ENCODE measurements around the gene SLC38A11.

The SLC38A11 gene

GRCh38 chr2:164928101-164928673 is 27.1 kb downstream of the SLC38A11 start:
- no peak for DNase-seq (ENCODE audit: low spot score)
- TF ChIP-seq CTCF (IDR thresholded peaks at IDR 0.05; ENCODE audit: borderline replicate concordance, control extremely low read depth, extremely low read depth, insufficient read depth, missing control alignments), result no peak
- in situ Hi-C loops (cut with MboI; ENCODE audit: low sequenced_read_pairs, unreplicated experiment), result no loop called here

- in situ Hi-C loops (cut with MboI; ENCODE audit: low sequenced_read_pairs, unreplicated experiment), result loop anchor here (25.0 kb wide), 1 partner anchor 185 kb away; no protein-coding TSS in a partner anchor
- no peak for TF ChIP-seq CTCF (IDR thresholded peaks at IDR 0.05; ENCODE audit: borderline replicate concordance, control extremely low read depth, extremely low read depth, insufficient read depth, missing control alignments)
- no peak for DNase-seq (ENCODE audit: low spot score)
Observed at GRCh38 chr2:164922134-164922533, 33.2 kb downstream of the SLC38A11 start.

DNA sequence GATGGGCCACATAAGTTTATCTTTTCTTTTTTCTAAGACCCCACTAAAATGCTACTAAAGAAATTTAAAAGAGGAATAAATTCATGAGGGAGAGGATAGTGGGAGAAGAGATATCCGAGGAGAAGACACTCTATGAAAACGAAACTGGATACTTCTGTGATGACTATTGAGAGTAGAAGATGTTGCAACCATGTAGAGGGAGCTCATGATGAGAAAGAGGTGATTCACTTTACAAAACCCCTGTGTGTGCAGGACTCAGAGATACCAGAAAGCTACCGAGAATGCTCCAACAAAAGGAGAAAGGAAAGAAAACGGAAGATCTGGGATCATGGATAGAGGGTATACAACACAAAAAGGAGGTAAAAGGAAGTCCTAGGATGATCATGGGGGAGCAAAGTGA is 34.9 kb downstream of the SLC38A11 start:
- no peak for DNase-seq (ENCODE audit: low spot score)
- no peak for TF ChIP-seq CTCF (IDR thresholded peaks at IDR 0.05; ENCODE audit: borderline replicate concordance, control extremely low read depth, extremely low read depth, insufficient read depth, missing control alignments)
- in situ Hi-C loops (cut with MboI; ENCODE audit: low sequenced_read_pairs, unreplicated experiment), result loop anchor here (25.0 kb wide), 1 partner anchor 183 kb away; no protein-coding TSS in a partner anchor

DNA sequence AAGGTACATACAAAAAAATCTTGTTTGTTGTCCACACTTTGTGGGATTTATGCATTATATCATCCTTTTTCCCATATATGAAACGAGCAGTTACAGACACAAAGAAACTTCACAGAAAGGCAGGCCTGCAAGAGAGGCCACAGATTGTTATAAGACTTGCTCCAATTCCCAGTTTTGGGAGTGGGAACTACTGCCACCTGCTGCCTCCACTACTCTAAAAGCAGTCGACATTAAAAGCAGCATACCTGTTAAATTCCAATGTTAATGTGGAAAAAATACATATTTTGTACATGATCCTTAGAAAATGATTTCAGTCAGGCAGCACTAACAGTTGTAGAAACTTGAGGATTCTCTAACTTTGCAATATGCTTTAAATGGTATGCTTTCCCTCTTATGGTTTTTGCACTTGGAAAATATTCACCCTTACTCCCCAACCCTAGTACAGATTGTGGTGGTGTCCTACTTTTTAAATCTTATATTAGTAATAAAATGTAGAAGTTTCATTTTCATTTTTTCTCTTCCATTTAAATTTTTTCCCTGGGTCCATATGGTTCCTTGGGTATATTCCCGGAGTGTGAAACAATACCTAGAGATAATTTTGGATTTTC is 37.9 kb downstream of the SLC38A11 start:
- TF ChIP-seq CTCF (IDR thresholded peaks at IDR 0.05; ENCODE audit: borderline replicate concordance, control extremely low read depth, extremely low read depth, insufficient read depth, missing control alignments), result no peak
- in situ Hi-C loops (cut with MboI; ENCODE audit: low sequenced_read_pairs, unreplicated experiment), result loop anchor here (25.0 kb wide), 1 partner anchor 180 kb away; no protein-coding TSS in a partner anchor
- no peak for DNase-seq (ENCODE audit: low spot score)

- in situ Hi-C loops (cut with MboI; ENCODE audit: low sequenced_read_pairs, unreplicated experiment), result loop anchor here (25.0 kb wide), 1 partner anchor 178 kb away; no protein-coding TSS in a partner anchor
- no peak for DNase-seq (ENCODE audit: low spot score)
- TF ChIP-seq CTCF (IDR thresholded peaks at IDR 0.05; ENCODE audit: borderline replicate concordance, control extremely low read depth, extremely low read depth, insufficient read depth, missing control alignments), result no peak
Observed at GRCh38 chr2:164915566-164915965, 39.8 kb downstream of the SLC38A11 start.

DNA sequence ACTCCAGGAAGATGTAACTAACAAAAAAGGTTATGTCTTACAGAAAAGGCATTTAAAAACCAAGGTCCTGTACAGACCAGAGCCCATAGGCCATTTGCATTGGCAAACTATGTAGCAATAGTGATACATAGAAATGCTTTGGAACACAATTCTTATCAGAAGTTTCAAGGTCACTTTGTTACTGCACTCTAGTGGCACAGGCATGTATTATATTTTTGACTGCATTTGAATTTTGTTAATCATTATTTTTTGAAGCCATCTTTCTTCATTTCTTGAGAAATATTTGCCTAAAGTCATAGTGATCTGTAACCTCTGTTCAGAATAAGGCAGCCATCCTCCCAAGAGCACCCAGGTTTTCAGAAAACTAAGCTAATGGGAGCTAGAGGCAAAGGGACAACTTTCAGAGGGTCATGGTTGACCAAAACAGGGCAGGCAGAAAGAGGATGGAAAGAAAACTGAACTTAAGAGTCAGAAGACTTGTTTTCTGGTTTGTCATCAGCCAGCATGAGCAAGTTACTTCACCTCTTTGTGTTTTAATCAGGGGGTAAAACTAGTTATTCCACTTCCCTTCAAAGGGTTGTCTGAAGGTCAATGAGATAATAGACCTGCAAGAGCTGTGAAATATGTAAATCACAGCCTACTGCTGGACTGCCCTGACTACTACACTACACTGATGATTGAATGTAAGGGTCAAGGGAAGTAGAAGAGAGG is 41.5 kb downstream of the SLC38A11 start:
- DNase-seq (ENCODE audit: low spot score), result no peak
- TF ChIP-seq CTCF (IDR thresholded peaks at IDR 0.05; ENCODE audit: borderline replicate concordance, control extremely low read depth, extremely low read depth, insufficient read depth, missing control alignments), result no peak
- in situ Hi-C loops (cut with MboI; ENCODE audit: low sequenced_read_pairs, unreplicated experiment), result loop anchor here (25.0 kb wide), 1 partner anchor 176 kb away; no protein-coding TSS in a partner anchor
